Sigmoid colon (tissue), 7 donors: ENCODE data around the gene PRDM13. TPM values are rescaled to one million over a fixed set of nuclear protein-coding genes. Genes with fewer than 3 reads are reported as not detected.

ENCODE experiments used
- DNase-seq: peaks from one replicate; pipeline ENCODE4 v3.0.0-alpha.2; 2019
- H3K27ac ChIP-seq, 4 donors: fragments of 200-600 bp; sonication (generic); one replicate each; pipeline ENCODE4 v1.5.1; 2016 to 2019; ENCODE audit warnings: mild to moderate bottlenecking in 1 of 4
- H3K27me3 ChIP-seq, 3 donors: fragments of 200-600 bp; sonication (generic); one replicate each; pipeline ENCODE4 v1.5.1; 2019; ENCODE audit warnings: mild to moderate bottlenecking in 1 of 3
- H3K36me3 ChIP-seq, 4 donors: fragments of 200-600 bp; sonication (generic); one replicate each; pipeline ENCODE4 v1.5.1; 2016 to 2019
- H3K4me1 ChIP-seq, 4 donors: fragments of 200-600 bp; sonication (generic); one replicate each; pipeline ENCODE4 v1.5.1; 2017 to 2019
- H3K4me3 ChIP-seq, 4 donors: fragments of 200-600 bp; sonication (generic); one replicate each; pipeline ENCODE4 v1.5.1; 2017 to 2019; ENCODE audit warnings: mild to moderate bottlenecking in 2 of 4, moderate library complexity in 1 of 4
- H3K9me3 ChIP-seq, 4 donors: fragments of 200-600 bp in 3 of 4; sonication (generic) in 3 of 4; one replicate each; pipeline versions ENCODE4 v1.5.1 to v1.6.1; 2013 to 2019
- EP300 ChIP-seq, 4 donors: sonication (generic); formaldehyde crosslinking; IDR thresholded peaks; one replicate each; pipeline ENCODE4 v1.6.1; 2017; ENCODE audit warnings: antibody characterized with exemption in 4 of 4
- POLR2A ChIP-seq, 2 donors: fragments of 450-650 bp; IDR thresholded peaks; one replicate each; pipeline ENCODE4 v1.6.1; 2016; ENCODE audit warnings: antibody characterized with exemption in 2 of 2, mild to moderate bottlenecking in 2 of 2, moderate library complexity in 2 of 2
- POLR2AphosphoS5 ChIP-seq, 4 donors: sonication (generic); formaldehyde crosslinking; IDR thresholded peaks; one replicate each; pipeline ENCODE4 v1.6.1; 2017; ENCODE audit warnings: antibody characterized with exemption in 4 of 4
- WGBS, 2 donors: extraction: QIAGEN DNeasy Blood & Tissue Kit; methylation state at CpG; one replicate each; pipeline ENCODE4 v1.1.7; 2013; 5-methylcytosine and 5-hydroxymethylcytosine counted together
- intact Hi-C: fragments of 100-400 bp; cut with DNase I; formaldehyde crosslinking; loops from one replicate; pipeline ENCODE4 v1.15.1; 2023
- polyA plus RNA-seq, 3 donors: library from polyadenylated mRNA; stranded (reverse); fragments of 200-250 nt; gene quantifications; one replicate each; pipeline ENCODE4 v1.2.3, GENCODE V29; 2013
- total RNA-seq, 4 donors: library from RNA; depleted of rRNA; stranded (reverse); fragments of >200 nt; gene quantifications; one replicate each; pipeline ENCODE4 v1.1.0, GENCODE V29; 2016
- TF ChIP-seq, protein P1 (sequence below), 4 experiments: fragments of 450-650 bp in 3 of 4; fragments of 200-600 bp in 1 of 4; IDR thresholded peaks; one replicate each; pipeline ENCODE4 v1.5.1; 2016 to 2019; ENCODE audit warnings: antibody characterized with exemption in 4 of 4, mild to moderate bottlenecking in 3 of 4, moderate library complexity in 2 of 4
- donor health status: healthy with polysubstance abuse.
- donor health status: Bipolar disorder and iron deficiency.
- donor health status: healthy.

The PRDM13 gene
- total and polyA plus RNA-seq, 7 donors, result not detected

DNA sequence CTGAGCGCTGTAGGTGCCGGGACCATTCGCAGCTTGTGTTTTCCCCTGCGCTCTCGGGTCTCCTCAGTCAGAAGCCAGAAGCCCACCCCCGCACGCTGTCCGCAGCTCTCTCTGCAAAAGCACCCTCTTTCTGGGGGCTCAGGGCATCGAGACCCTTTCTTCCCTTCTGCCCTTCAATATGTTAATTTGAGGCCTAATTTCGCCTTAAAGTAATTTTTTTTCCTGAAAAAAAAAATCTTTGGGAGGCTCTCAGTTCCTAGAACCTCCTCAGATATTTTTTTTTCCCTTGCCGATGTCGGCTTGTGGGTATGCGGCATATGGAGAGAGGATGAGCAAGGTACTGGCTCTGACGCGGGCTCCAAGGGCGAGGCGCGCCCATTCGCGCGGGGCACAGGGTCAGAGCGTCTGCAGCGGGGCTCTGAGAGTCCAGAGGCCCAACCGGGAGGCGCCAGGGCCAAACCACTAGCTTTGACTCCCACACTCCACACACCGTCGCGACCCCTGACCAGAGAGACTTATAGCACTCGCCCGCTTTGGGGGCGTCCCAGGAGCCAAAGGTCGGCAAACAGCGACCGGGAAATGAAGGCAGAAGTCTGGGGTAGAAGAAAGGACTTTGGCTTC, 893 bp downstream of the PRDM13 start:
- no peak for DNase-seq
- intact Hi-C loops, result no loop called here
- no peak overlapping the region for H3K27ac ChIP-seq
- WGBS, 2 donors, result 7% methylated on average over 34 of the region's 34 CpGs
- no peaks in the 10 kb centered on the region for H3K36me3 ChIP-seq
- H3K4me1 ChIP-seq, result peaks cover 0 to 50% (median 30%) of the 10 kb centered on the region in 4 donors
- H3K9me3 ChIP-seq, result no peaks in the 10 kb centered on the region
- H3K27me3 ChIP-seq, result peaks cover 78 to 100% (median 98%) of the 10 kb centered on the region in 3 donors
- TF ChIP-seq POLR2AphosphoS5 (IDR thresholded peaks at IDR 0.05) (no peak), POLR2A (IDR thresholded peaks at IDR 0.05) (no peak)
- TF ChIP-seq, protein P1, sequence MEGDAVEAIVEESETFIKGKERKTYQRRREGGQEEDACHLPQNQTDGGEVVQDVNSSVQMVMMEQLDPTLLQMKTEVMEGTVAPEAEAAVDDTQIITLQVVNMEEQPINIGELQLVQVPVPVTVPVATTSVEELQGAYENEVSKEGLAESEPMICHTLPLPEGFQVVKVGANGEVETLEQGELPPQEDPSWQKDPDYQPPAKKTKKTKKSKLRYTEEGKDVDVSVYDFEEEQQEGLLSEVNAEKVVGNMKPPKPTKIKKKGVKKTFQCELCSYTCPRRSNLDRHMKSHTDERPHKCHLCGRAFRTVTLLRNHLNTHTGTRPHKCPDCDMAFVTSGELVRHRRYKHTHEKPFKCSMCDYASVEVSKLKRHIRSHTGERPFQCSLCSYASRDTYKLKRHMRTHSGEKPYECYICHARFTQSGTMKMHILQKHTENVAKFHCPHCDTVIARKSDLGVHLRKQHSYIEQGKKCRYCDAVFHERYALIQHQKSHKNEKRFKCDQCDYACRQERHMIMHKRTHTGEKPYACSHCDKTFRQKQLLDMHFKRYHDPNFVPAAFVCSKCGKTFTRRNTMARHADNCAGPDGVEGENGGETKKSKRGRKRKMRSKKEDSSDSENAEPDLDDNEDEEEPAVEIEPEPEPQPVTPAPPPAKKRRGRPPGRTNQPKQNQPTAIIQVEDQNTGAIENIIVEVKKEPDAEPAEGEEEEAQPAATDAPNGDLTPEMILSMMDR (IDR thresholded peaks at IDR 0.05), result no peak
- no peak overlapping the region for H3K4me3 ChIP-seq

DNA sequence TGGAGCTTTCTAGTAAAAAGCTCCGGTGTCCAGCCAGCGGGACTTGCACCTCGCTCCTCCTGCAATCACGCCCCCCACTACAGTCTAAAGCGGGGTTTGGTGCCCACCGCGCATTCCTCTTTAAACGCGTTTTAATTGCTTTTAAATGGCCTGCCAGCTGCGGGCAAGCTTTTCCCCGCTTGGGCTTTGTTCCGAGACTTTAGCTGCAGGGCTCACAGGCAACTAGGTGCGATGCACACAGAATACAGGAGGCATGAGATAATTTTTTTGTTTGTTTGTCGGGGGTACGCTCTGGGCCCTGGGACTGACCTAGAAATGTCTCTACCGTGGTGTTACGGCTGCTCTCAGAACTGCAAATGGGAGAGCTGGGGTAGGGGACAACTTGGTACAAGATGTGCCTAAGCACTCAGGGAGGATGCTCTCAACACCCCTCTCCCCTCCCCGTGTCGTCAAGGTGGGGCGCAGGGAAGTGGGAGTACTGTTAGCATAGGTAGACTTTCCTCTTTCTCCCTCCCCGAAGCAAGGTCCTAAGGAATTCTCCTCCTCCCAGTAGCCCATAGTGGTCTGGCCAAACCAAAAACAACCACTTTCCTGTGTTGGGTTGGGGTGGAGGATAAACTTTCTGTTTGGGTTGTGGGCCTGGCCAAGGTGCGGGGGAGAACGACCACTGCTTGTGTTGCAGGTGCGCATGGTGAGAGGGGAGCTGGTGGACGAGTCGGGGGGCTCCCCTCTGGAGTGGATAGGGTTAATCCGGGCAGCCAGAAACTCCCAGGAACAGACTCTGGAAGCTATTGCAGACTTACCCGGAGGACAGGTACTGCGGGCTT, 1.6 kb downstream of the PRDM13 start:
- Histone ChIP-seq H3K36me3 (no peaks in the 10 kb centered on the region), H3K27me3 (peaks cover 78 to 100% (median 98%) of the 10 kb centered on the region in 3 donors), H3K9me3 (no peaks in the 10 kb centered on the region), H3K27ac (no peak overlapping the region), H3K4me3 (no peak overlapping the region), H3K4me1 (peaks cover 0 to 50% (median 28%) of the 10 kb centered on the region in 4 donors)
- intact Hi-C loops, result no loop called here
- no peak for DNase-seq
- WGBS, 2 donors, result 6 to 7% methylated on average over 29 of the region's 29 CpGs
- TF ChIP-seq, protein P1 (IDR thresholded peaks at IDR 0.05), result no peak
- TF ChIP-seq POLR2AphosphoS5 (IDR thresholded peaks at IDR 0.05) (no peak), EP300 (IDR thresholded peaks at IDR 0.05) (no peak), POLR2A (IDR thresholded peaks at IDR 0.05) (no peak)

DNA sequence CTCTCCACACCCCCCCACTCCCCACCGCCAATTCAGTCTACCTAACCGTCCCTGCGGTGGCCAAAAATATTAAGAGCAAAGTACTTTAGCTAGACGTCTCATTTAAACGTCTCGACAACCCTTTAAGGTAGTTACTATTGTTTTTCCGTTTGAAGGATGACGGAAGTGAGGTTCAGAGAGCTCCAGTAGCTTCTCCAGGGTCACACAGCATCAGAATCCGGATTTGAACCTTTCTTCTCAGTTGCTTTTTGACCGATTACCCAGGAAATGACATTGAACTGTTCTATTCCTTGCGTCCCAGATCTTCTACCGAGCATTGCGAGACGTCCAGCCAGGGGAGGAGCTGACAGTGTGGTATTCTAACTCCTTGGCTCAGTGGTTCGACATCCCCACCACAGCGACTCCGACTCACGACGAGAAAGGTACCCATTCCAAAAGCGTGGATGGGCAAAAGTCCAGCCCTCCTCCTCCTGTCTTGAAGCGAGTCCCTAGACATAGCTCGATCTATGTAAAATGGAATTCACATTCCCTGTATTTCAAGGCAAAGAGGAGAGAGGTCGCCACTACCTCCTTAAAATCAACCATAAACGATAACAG, 2.4 kb downstream of the PRDM13 start:
- peaks cover 0 to 50% (median 28%) of the 10 kb centered on the region in 4 donors for H3K4me1 ChIP-seq
- H3K4me3 ChIP-seq, result no peak overlapping the region
- H3K27ac ChIP-seq, result no peak overlapping the region
- H3K27me3 ChIP-seq, result peaks cover 77 to 100% (median 98%) of the 10 kb centered on the region in 3 donors
- DNase-seq, result no peak
- 10 to 16% methylated on average over 24 of the region's 24 CpGs for WGBS, 2 donors
- H3K9me3 ChIP-seq, result no peaks in the 10 kb centered on the region
- TF ChIP-seq POLR2AphosphoS5 (IDR thresholded peaks at IDR 0.05), result no peak
- TF ChIP-seq, protein P1 (IDR thresholded peaks at IDR 0.05), result no peak
- no peak for TF ChIP-seq POLR2A (IDR thresholded peaks at IDR 0.05)
- no peak for TF ChIP-seq EP300 (IDR thresholded peaks at IDR 0.05)
- no peaks in the 10 kb centered on the region for H3K36me3 ChIP-seq
- intact Hi-C loops, result no loop called here

DNA sequence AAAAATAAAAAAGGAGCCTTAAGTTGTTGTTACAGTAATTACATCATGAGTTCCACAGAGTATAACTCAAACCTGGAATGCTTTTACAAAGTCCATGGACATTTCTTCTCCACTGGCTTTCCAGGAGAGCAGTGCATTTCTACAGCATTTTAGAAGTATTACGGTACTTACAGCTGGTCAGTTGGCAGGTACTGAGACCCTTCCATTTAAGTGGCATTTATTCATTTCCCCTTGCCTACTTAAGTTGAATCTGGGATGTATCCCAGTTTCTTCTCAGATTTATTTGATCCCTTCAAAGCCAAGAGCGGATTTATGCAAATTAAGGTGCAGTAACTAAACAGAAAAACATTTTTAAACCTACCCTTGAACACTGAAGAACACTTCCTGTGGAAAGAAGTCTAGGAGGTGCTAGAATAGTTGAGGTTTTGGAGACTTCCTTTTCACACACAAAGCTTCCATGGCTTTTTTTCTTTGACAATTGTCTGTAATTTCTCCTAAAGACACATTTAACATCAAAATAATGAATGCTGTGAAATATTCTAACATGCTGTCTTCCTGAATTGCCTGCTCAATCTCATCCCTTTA, 3.4 kb downstream of the PRDM13 start:
- TF ChIP-seq, protein P1 (IDR thresholded peaks at IDR 0.05), result no peak
- TF ChIP-seq EP300 (IDR thresholded peaks at IDR 0.05) (no peak), POLR2A (IDR thresholded peaks at IDR 0.05) (no peak), POLR2AphosphoS5 (IDR thresholded peaks at IDR 0.05) (no peak)
- Histone ChIP-seq H3K27me3 (peaks cover 77 to 100% (median 98%) of the 10 kb centered on the region in 3 donors), H3K9me3 (no peaks in the 10 kb centered on the region), H3K27ac (no peak overlapping the region), H3K36me3 (no peaks in the 10 kb centered on the region), H3K4me3 (no peak overlapping the region), H3K4me1 (peaks cover 0 to 51% (median 28%) of the 10 kb centered on the region in 4 donors)
- 21 to 26% methylated on average over 2 of the region's 2 CpGs for WGBS, 2 donors
- intact Hi-C loops, result loop anchor here (5.0 kb wide), 1 partner anchor 93 kb away; the partner anchor contains the start of gene USP45
- DNase-seq, result no peak
